Parathyroid adenoma (tissue), 2 donors: Measurements from ENCODE around the gene TDP2.

Experiments used
- H2AFZ ChIP-seq: fragments of 300-600 bp; sonication (generic); one replicate; pipeline ENCODE4 v1.7.0; 2017; ENCODE audit warnings: antibody characterized with exemption, mild to moderate bottlenecking
- H3K27ac ChIP-seq: fragments of 300-600 bp; sonication (generic); one replicate; pipeline ENCODE4 v1.7.0; 2017
- H3K27me3 ChIP-seq: fragments of 300-600 bp; sonication (generic); one replicate; pipeline ENCODE4 v1.7.0; 2017; ENCODE audit warnings: low read length; ENCODE audit not compliant: control insufficient read depth, insufficient read depth
- H3K36me3 ChIP-seq: fragments of 300-600 bp; sonication (generic); one replicate; pipeline ENCODE4 v1.7.0; 2017; ENCODE audit warnings: low read length; ENCODE audit not compliant: control insufficient read depth, insufficient read depth
- H3K4me1 ChIP-seq: fragments of 300-600 bp; sonication (generic); one replicate; pipeline ENCODE4 v1.7.0; 2017; ENCODE audit warnings: control low read depth
- H3K4me2 ChIP-seq: fragments of 300-600 bp; sonication (generic); one replicate; pipeline ENCODE4 v1.7.0; 2017; ENCODE audit warnings: low read length
- H3K4me3 ChIP-seq: fragments of 300-600 bp; sonication (generic); one replicate; pipeline ENCODE4 v1.7.0; 2017; ENCODE audit warnings: low read depth, low read length
- H3K79me2 ChIP-seq: fragments of 300-600 bp; sonication (generic); one replicate; pipeline ENCODE4 v1.7.0; 2017; ENCODE audit warnings: control low read depth
- H3K9ac ChIP-seq: fragments of 300-600 bp; sonication (generic); one replicate; pipeline ENCODE4 v1.7.0; 2017; ENCODE audit warnings: mild to moderate bottlenecking
- H3K9me3 ChIP-seq: fragments of 300-600 bp; sonication (generic); one replicate; pipeline ENCODE4 v1.7.0; 2017; ENCODE audit warnings: low read length; ENCODE audit not compliant: control insufficient read depth
- CTCF ChIP-seq: fragments of 300-600 bp; sonication (generic); IDR thresholded peaks from one replicate; pipeline ENCODE4 v1.7.0; 2017; ENCODE audit warnings: antibody characterized with exemption, mild to moderate bottlenecking
- donor health status: primary hyperparathyroidism.

The TDP2 gene

GRCh38 chr6:24603241-24603640 is 63.5 kb downstream of the TDP2 start:
- no peaks in the 10 kb centered on the region for H3K27me3 ChIP-seq
- H3K27ac ChIP-seq, result no peak overlapping the region
- no peaks in the 10 kb centered on the region for H3K4me1 ChIP-seq
- H2AFZ ChIP-seq, result no peak overlapping the region
- H3K79me2 ChIP-seq, result no peaks in the 10 kb centered on the region
- TF ChIP-seq CTCF, result no peak
- no peak overlapping the region for H3K4me2 ChIP-seq
- H3K9me3 ChIP-seq, result no peaks in the 10 kb centered on the region
- H3K9ac ChIP-seq, result no peak overlapping the region
- H3K36me3 ChIP-seq, result no peaks in the 10 kb centered on the region
- H3K4me3 ChIP-seq, result no peak overlapping the region

- Histone ChIP-seq H3K9me3 (no peaks in the 10 kb centered on the region), H3K79me2 (no peaks in the 10 kb centered on the region)
These were observed 65.8 kb downstream of the TDP2 start for GRCh38 chr6:24600903-24601302.

More at GRCh38 chr6:24600903-24601302, 65.8 kb downstream of the TDP2 start:
- Histone ChIP-seq H3K4me2 (no peak overlapping the region), H3K27ac (no peak overlapping the region), H3K4me1 (no peaks in the 10 kb centered on the region), H3K9ac (no peak overlapping the region), H2AFZ (no peak overlapping the region), H3K4me3 (no peak overlapping the region), H3K27me3 (no peaks in the 10 kb centered on the region), H3K36me3 (no peaks in the 10 kb centered on the region)
- no peak for TF ChIP-seq CTCF
